Fibroblast of pulmonary artery (primary cell): ENCODE results near the gene DNAJB7.
"Not testable (repeated sequence)": the region's sequence is repeated elsewhere in the genome, so short reads cannot be mapped to it uniquely, and the experiment has no call there.

Experiments
- DNase-seq: peaks from one replicate; pipeline ENCODE4 v3.0.0-alpha.2; 2010; ENCODE audit warnings: low read depth
- H3K4me3 ChIP-seq: replicated peaks from 2 replicates; pipeline ENCODE4 v1.5.1; 2011; ENCODE audit warnings: low read depth, mild to moderate bottlenecking, control low read depth, low read length, moderate library complexity
- CTCF ChIP-seq: IDR thresholded peaks from 2 replicates; pipeline ENCODE4 v1.5.1; 2011; ENCODE audit warnings: mild to moderate bottlenecking, control low read depth, low read length, inconsistent platforms; ENCODE audit errors: missing control alignments

DNAJB7 gene

DNA sequence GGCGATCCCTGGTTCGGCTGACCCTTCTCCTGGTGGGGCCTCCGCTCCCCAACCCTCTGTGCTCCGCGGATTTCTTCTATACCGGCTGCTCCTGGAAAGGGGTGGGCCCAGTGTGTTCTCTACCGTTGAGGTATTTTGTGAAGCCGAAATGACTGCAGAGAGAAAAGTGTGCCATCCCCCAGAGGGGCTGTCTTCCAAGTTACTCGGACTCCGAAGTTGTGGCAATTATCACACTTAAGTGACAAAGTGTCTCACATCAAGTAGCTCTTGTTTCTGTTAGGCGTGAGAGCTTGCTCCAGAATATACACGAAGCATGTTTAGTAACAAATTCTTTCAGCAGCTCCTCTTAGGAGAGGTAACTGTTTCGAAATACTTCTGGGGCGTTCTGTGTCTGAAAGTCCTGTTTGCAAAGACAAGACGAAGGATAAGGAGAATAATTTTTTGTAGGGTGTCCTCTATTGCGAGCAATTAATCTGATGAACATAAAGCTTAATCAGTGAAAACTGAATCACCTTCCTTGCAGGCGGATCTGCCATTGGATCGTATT lies 4.5 kb downstream of the DNAJB7 start:
- peak; percentile 22 for DNase-seq
- TF ChIP-seq CTCF, result no peak
- H3K4me3 ChIP-seq, result peak overlapping the region; percentile 98

DNA sequence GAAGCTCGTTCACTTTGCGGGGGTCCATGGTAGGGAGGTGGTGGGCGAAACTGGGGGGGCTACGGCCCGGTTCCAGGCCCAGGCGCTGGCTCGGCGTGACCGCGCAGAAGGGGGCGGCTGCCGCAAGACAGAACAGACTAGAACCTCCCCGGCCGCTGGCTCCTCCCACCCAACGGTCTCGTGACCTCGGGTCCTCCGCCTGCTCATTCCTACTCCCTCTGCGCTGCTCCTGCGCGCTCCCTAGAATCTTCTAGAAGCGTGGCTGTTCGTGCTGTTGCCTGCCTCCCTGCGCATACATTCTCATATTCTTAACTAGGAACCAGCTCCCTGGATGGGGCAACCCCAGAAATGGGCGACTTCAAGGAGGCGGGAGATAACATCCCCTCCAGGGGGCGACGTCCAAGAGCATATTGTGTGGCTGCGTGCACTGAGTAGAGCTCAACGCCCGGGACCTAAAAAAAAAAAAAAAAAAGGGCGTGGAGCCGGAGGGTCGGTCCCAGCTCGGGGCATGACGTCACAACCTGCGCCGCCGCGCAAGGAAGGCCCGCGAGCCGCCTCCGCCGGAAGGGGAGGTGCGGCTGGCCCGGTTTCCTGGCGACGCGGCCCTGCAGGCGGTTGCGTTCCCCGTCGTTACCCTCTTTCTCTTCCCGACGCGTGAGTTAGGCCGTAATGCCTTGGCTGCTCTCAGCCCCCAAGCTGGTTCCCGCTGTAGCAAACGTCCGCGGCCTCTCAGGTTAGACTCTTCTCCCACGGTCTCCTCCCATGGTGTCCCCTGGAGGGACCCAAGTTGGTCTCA lies 5.2 kb downstream of the DNAJB7 start, which contains the start of the genes ST13 and XPNPEP3:
TSS of gene ST13 (minus strand) at position 127 of the 796 bp plus-strand sequence. CDS start at position 28, 99 bp downstream.
TSS of gene XPNPEP3 (plus strand) at position 636 of the 796 bp plus-strand sequence. CDS start at position 670, 34 bp downstream.
- DNase-seq, result peak; percentile 97
- peak within 1 kb of the TSS; percentile 98 for H3K4me3 ChIP-seq
- TF ChIP-seq CTCF, result no peak

GRCh38 chr22:40855979-40856512 lies 5.9 kb downstream of the DNAJB7 start:
- peak overlapping the region; percentile 98 for H3K4me3 ChIP-seq
- no peak for TF ChIP-seq CTCF
- DNase-seq, result peak; percentile 31

DNA sequence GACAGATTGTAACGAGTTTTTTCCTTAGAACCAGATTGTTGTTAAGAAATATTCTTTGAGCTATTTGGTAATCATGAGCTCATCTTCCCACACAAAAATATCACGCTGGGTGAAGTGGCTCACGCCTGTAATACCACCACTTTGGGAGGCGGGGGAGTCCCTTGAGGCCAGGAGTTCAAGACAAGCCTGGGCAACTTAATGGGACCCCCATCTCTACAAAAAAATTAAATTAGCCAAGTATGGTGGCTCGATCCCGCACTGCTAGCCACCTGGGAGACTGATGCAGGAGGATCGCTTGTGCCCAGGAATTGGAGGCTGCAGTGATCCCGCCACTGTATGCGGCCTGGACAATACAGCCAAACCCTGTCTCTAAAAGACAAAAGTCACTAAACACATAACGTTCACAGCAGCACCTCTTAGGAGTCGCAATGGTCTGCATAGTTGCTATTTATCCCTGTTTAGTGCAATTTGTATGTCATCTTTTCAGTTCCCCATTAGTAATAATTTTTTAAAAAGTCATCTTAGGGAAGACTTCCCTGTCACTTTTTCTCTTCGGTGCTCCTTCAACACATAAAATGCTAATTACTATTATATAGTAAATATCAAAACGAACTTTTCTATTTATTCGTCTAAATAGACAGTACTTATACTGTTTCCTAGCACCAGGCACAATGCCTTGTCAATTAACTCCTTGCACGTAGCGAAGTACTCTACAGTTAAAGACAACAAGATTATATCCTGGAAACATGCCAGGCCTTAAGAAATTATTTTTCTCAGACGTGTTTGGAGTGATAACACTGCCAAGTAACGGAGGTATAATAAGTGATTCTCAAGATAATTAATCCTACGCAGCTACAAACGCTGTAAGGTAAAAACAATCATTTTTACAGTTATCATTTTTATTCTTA lies 6.6 kb downstream of the DNAJB7 start:
- TF ChIP-seq CTCF, result no peak
- DNase-seq, result peak; percentile 40
- peak overlapping the region; percentile 98 for H3K4me3 ChIP-seq

DNA sequence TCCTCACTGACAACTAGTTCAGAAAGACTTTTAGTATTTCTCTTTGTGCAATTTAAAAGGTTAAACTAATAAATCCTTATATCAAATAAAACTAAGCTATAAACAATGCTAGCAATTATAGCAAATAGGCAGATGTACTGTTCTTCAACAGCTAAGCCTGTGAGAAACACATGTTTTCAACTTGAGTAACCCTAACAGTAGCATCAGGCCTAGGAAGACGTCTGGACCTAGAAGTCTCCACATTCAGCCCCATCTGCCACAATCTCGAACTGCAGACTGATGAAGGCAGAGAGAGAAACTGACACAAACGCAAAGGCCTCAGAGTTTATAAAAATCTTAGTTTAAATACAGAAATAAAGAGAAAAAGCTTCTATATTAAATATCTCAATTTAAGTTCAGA lies 8.0 kb downstream of the DNAJB7 start:
- peak; percentile 4 for DNase-seq
- no peak for TF ChIP-seq CTCF
- H3K4me3 ChIP-seq, result peak overlapping the region; percentile 98

DNA sequence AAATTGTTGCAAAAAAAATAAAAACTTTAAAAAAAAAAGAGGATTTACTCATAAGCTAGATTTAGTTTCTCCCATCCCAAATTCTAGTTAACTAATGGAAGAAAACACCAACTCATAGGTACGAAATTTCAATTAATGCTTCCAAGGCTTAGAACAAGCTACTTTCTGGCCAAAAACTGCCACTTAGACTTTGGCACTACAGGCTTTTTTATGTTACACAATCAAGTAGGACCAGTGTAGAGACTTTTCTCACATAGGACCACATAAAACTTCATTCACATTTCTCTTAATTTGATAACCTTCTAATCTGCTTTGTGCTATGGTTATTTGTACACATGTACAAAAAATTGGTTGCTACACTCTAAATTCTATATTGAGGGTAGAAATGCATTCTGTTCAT lies 8.6 kb downstream of the DNAJB7 start:
- no peak for TF ChIP-seq CTCF
- no peak overlapping the region for H3K4me3 ChIP-seq

DNA sequence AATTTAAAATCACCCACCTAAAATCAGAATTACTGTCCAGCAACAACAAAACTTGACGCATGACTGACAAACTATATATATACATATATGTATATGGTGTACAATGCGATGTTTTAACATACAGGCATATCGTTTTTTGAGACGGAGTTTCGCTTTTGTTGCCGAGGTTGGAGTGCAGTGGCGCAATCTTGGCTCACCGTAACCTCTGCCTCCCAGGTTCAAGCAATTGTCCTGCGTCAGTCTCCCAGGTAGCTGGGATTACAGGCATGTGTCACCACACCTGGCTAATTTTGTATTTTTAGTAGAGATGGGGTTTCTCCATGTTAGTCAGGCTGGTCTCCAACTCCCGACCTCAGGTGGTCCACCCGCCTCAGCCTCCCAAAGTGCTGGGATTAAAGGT lies 16.1 kb downstream of the DNAJB7 start:
- H3K4me3 ChIP-seq, DNase-seq: not testable (repeated sequence)

More for the DNA sequence above, 8.6 kb downstream of the DNAJB7 start:
- DNase-seq, result no peak
